PFSK-1 (cell line): Measurements from ENCODE around the gene GALNTL6.

Experiments used
- POLR2AphosphoS5 ChIP-seq: IDR thresholded peaks from 2 replicates; pipeline ENCODE4 v1.6.1; 2012; ENCODE audit warnings: low read depth, mild to moderate bottlenecking, control low read depth, low read length, moderate library complexity
- REST ChIP-seq, 2 experiments: IDR thresholded peaks; 2 replicates each; pipeline versions ENCODE4 v1.6.1 to v1.8.0; 2011 to 2012; ENCODE audit warnings: low read depth in 2 of 2, low read length in 2 of 2, control low read depth in 1 of 2, inconsistent platforms in 1 of 2, mild to moderate bottlenecking in 1 of 2, moderate library complexity in 1 of 2; ENCODE audit not compliant: insufficient read depth in 1 of 2

GRCh38 chr4:172547724-172548123 is 734.5 kb downstream of the GALNTL6 start:
- TF ChIP-seq REST (IDR thresholded peaks at IDR 0.05; ENCODE audit: insufficient read depth in 1 of 2, low read depth in 2 of 2, low read length in 2 of 2), result no peak
- TF ChIP-seq POLR2AphosphoS5, result no peak
